Measurements from ENCODE around the gene TNFRSF25.
A peak's percentile ranks its signal among the peaks of the same experiment; 100 is the strongest.

TNFRSF25 gene

DNA sequence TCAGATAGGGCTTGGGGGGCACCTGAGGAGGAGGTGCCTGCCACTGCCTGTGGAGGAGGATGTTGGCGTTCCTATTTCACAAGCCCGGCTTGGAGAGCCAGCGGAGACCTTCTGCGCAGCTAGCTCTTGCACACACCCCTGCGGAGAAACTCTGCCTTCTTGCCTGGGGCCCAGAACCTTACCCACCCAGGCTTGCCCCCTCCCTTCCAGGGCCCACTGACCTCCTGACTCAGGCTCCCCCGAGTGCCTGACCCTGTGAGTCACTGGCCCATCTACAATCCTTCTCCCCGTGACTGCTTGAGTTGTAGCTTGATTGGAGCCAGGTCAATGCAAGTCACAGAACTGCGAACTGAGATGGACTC, 49.7 kb downstream of the TNFRSF25 start:
- no peak for DNase-seq (ENCODE audit: low read depth)

DNA sequence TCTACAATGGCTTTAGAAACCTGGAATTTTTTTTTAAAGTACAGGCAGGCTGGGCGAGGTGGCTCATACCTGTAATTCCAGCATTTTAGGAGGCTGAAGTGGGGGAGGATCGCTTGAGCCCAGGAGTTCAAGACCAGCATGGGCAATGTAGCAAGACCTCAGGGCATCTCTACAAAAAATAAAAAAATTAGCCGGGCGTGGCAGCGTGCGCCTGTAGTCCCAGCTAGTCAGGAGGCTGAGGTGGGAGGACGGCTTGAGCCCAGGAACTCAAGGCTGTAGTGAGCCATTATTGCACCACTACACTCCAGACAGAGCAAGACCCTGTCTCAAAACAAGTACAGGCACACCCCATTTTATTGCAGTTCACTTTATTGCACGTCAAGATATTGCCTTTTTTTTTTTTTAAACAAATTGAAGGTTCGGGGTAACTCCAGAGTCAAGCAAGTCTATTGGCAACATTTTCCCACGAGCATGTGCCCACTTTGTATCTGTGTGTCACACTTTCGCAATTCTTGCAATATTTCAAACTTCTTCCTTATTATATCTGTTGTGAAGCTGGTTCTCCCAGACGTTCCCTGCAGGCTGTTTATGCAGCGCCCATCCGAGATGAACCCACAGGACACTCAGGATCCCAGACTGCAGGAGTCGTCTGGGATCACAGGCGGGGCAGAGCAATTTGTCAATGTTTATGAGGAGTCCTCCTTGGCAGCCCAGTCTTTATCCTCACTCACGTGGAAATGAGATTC, 50.9 kb downstream of the TNFRSF25 start:
- no peak for DNase-seq (ENCODE audit: low read depth)

DNA sequence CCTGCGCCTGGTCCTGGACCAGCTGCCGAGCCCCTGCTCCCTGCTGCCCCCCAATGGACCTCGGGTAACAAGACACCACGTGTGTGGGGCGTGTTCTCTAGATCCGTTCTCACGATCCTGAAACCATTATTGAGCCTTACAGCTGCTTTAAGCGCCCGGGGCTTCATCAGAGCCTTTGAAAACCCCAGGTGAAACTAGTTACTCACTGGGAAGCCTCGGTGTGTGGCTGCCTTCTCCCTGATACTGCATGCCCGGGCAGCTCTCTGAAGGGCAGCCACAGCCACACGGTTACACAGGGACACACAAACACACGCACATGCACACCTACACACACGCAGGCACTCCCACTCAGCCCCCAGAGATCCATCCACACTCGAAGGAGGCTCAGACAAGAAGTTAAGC, 51.5 kb downstream of the TNFRSF25 start:
- DNase-seq (ENCODE audit: low read depth): peak; percentile 40

DNA sequence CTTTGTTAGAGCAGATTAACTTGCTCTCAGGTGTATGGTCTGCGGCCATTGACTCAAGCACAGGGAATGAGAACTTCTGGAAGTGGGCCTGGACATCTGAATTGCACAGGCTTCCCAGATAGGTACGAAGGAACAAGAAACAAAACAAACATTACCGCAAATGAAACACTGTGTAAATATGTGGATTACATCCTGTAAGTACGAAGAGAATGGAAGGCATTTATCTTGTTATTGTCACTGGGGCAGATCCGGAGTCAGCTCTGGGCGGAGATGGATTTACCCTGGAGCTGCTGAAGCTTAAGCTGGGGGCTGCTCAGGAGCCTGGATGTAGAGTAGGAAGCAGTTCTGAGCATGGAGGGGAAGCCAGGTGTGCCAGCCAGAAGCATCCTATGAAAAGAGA, 53.1 kb downstream of the TNFRSF25 start:
- no peak for DNase-seq (ENCODE audit: low read depth)

Data from activated T-cell treated with anti-CD3 and anti-CD28 coated beads for 24 hours (primary cell).